Measurements from ENCODE around the gene ORC3. TPM values are rescaled to one million over a fixed set of nuclear protein-coding genes. Genes with fewer than 3 reads are reported as not detected.
A peak's percentile ranks its signal among the peaks of the same experiment; 100 is the strongest.

Gene ORC3
- total RNA-seq, 1 donor from 2014 or later = 20.5 TPM

DNA sequence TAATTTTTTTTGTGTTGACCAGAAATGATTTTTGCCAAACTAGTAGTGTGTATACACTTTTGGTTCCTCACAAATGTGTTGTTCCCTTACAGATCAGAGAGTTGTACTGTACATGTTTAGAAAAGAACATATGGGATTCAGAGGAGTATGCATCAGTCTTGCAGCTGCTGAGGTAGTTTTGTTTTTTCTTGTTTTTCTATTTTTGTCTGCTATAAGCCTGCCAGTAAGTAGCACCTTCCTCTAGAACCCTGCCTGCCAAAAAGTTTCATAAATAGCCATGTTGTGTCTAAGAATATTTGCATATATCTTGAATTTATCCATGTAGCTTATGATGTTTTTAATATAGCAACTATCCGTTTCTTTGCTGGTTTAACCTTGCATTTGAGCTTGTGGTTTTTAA, 46.4 kb downstream of the ORC3 start:
- intact Hi-C loops (cut with micrococcal nuclease) = no loop called here
- peaks cover 10% of the 10 kb centered on the region for H3K4me1 ChIP-seq
- H3K27me3 ChIP-seq (ENCODE audit: low read depth) = no peaks in the 10 kb centered on the region
- H3K4me3 ChIP-seq = no peak overlapping the region
- peaks cover 36% of the 10 kb centered on the region for H3K36me3 ChIP-seq
- H3K27ac ChIP-seq (replicated peaks) = no peak overlapping the region
- no peaks in the 10 kb centered on the region for H3K9me3 ChIP-seq (replicated peaks)
- TF ChIP-seq, protein P1, sequence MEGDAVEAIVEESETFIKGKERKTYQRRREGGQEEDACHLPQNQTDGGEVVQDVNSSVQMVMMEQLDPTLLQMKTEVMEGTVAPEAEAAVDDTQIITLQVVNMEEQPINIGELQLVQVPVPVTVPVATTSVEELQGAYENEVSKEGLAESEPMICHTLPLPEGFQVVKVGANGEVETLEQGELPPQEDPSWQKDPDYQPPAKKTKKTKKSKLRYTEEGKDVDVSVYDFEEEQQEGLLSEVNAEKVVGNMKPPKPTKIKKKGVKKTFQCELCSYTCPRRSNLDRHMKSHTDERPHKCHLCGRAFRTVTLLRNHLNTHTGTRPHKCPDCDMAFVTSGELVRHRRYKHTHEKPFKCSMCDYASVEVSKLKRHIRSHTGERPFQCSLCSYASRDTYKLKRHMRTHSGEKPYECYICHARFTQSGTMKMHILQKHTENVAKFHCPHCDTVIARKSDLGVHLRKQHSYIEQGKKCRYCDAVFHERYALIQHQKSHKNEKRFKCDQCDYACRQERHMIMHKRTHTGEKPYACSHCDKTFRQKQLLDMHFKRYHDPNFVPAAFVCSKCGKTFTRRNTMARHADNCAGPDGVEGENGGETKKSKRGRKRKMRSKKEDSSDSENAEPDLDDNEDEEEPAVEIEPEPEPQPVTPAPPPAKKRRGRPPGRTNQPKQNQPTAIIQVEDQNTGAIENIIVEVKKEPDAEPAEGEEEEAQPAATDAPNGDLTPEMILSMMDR (IDR thresholded peaks at IDR 0.05; ENCODE audit: borderline replicate concordance) = no peak
- no peak for DNase-seq

DNA sequence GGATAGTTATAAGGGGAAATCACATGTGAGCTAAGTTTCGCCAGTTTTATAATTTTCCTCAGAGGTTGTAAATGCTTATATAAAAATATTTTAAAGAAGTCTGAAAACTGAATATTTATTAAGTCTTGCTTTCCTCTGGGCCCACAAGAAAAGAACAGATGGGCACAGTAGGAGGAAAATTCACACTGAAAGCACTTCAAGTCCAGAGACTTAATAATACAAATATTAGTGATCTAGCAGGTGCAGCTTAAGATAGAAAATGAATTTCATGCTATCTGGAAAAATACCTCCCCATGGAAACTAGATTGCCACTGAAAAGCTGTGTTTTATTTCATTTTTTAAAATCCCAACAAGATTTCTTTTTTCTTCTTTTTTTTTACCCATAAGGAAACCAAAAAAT, 47.2 kb downstream of the ORC3 start:
- TF ChIP-seq, protein P1 (IDR thresholded peaks at IDR 0.05; ENCODE audit: borderline replicate concordance) = no peak
- no peak for DNase-seq
- Histone ChIP-seq H3K9me3 (replicated peaks) (no peaks in the 10 kb centered on the region), H3K4me3 (no peak overlapping the region), H3K27me3 (ENCODE audit: low read depth) (no peaks in the 10 kb centered on the region), H3K4me1 (peaks cover 11% of the 10 kb centered on the region), H3K27ac (replicated peaks) (no peak overlapping the region), H3K36me3 (peaks cover 35% of the 10 kb centered on the region)
- intact Hi-C loops (cut with micrococcal nuclease) = no loop called here

DNA sequence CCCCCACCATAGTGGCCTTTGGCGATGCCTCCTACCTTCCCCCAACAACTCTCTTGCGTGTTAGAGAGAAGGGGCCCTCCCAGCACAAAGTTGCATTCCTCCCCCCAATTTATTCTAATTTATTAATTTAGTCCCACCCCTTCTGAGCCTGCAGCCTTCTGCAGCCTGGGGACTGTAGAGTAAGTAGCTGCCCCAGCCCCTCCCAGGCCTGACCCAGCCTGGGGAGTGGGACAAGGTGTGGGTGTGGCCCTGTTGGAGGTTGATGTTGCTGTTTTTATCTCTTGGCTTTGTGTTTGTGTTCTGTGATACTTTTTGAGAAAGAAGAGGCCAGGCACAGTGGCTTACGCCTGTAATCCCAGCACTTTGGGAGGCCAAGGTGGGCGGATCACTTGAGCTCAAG, 49.4 kb downstream of the ORC3 start:
- no peak for DNase-seq
- Histone ChIP-seq H3K9me3 (replicated peaks) (no peaks in the 10 kb centered on the region), H3K4me3 (no peak overlapping the region), H3K27ac (replicated peaks) (no peak overlapping the region), H3K4me1 (peaks cover 11% of the 10 kb centered on the region), H3K27me3 (ENCODE audit: low read depth) (no peaks in the 10 kb centered on the region), H3K36me3 (peaks cover 29% of the 10 kb centered on the region)
- TF ChIP-seq, protein P1 (IDR thresholded peaks at IDR 0.05; ENCODE audit: borderline replicate concordance) = no peak
- intact Hi-C loops (cut with micrococcal nuclease) = no loop called here

DNA sequence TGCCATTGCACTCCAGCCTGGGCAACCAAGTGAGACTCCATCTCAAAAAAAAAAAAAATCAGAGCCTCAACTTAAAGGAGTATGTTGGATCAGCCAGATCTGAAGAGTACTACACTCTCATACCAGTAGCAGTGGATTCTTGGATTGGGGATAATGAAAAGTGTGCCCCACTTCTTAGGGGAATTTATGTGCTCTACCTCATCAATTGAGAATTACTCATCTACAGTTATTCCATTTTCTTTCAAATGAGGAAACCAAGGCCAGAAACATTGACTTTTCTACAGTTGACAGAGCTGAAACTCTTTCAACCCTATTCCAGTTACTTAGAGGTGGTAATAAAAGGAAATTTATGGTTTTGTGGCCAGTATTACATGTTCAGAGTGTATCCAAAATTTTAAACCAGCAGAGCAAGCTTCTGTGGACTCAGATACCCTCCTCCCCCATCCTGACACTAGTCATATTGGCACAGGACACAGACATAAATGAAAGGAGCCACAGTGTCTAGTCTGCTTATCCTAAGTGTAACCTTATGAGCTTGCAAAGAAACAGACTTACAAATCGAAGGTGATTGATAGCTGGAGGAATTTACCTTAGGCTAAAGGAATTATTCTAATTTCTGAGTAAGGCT, 51.2 kb downstream of the ORC3 start:
- Histone ChIP-seq H3K27me3 (ENCODE audit: low read depth) (no peaks in the 10 kb centered on the region), H3K27ac (replicated peaks) (no peak overlapping the region), H3K9me3 (replicated peaks) (no peaks in the 10 kb centered on the region), H3K36me3 (peaks cover 20% of the 10 kb centered on the region), H3K4me1 (peaks cover 10% of the 10 kb centered on the region), H3K4me3 (no peak overlapping the region)
- TF ChIP-seq, protein P1 (IDR thresholded peaks at IDR 0.05; ENCODE audit: borderline replicate concordance) = no peak
- no peak for DNase-seq
- intact Hi-C loops (cut with micrococcal nuclease) = no loop called here

- H3K27me3 ChIP-seq (ENCODE audit: low read depth) = no peaks in the 10 kb centered on the region
- TF ChIP-seq, protein P1 (IDR thresholded peaks at IDR 0.05; ENCODE audit: borderline replicate concordance) = no peak
- H3K9me3 ChIP-seq (replicated peaks) = no peaks in the 10 kb centered on the region
- intact Hi-C loops (cut with micrococcal nuclease) = no loop called here
- peaks cover 5% of the 10 kb centered on the region for H3K4me1 ChIP-seq
- H3K36me3 ChIP-seq = no peaks in the 10 kb centered on the region
- DNase-seq = no peak
- peak overlapping the region; percentile 23 for H3K4me3 ChIP-seq
- H3K27ac ChIP-seq (replicated peaks) = no peak overlapping the region
Observed at GRCh38 chr6:87645080-87645479, 55.1 kb downstream of the ORC3 start.
